Caco-2 (cell line): ENCODE measurements around the gene ORC4. TPM values are rescaled to one million over a fixed set of nuclear protein-coding genes. Genes with fewer than 3 reads are reported as not detected.

ENCODE experiments used
- BruUV-seq: library from RNA; stranded (reverse); fragments of 400-500 nt; replicated peaks from 2 replicates; lab custom pipeline; 2021; lab: Mats Ljungman, UMichigan
- CTCF ChIA-PET: fragments of 300-600 bp; sonication (Branson Sonifier 250); formaldehyde crosslinking; loops from one replicate; lab custom pipeline; 2022; ENCODE audit warnings: antibody characterized with exemption; lab: Charles Lee
- POLR2A ChIA-PET: fragments of 300-600 bp; sonication (Branson Sonifier 250); formaldehyde crosslinking; loops from one replicate; lab custom pipeline; 2022; ENCODE audit warnings: antibody characterized with exemption; lab: Charles Lee
- DNase-seq, 2 experiments: peaks; one replicate each; pipeline versions ENCODE4 v3.0.0 to v3.0.0-alpha.2; 2020 to 2022
- H3K27me3 ChIP-seq: replicated peaks from 2 replicates; pipeline ENCODE4 v1.6.0; 2011; ENCODE audit warnings: low read length; ENCODE audit not compliant: control insufficient read depth, insufficient read depth
- H3K36me3 ChIP-seq: 2 replicates; pipeline ENCODE4 v1.5.1; 2011; ENCODE audit warnings: low read length; ENCODE audit not compliant: control insufficient read depth, insufficient read depth
- H3K4me1 ChIP-seq: fragments of 250-450 bp; sonication (Bioruptor Pico); 2 replicates; pipeline ENCODE4 v1.5.1; 2020; ENCODE audit warnings: mild to moderate bottlenecking
- H3K4me3 ChIP-seq: 2 replicates; pipeline ENCODE4 v1.5.1; 2011; ENCODE audit warnings: low read depth, mild to moderate bottlenecking, control low read depth, low read length
- H3K9me3 ChIP-seq: fragments of 250-450 bp; sonication (Bioruptor Pico); 2 replicates; pipeline ENCODE4 v1.5.1; 2020; ENCODE audit warnings: mild to moderate bottlenecking, moderate library complexity
- H3K27ac Mint-ChIP-seq: one replicate; pipeline ENCODE4 v1.8.0; 2022; ENCODE audit warnings: mixed read lengths; ENCODE audit not compliant: unreplicated experiment
- H3K27me3 Mint-ChIP-seq: one replicate; pipeline ENCODE4 v1.8.0; 2022; ENCODE audit warnings: mixed read lengths; ENCODE audit not compliant: insufficient read depth, unreplicated experiment
- H3K36me3 Mint-ChIP-seq: one replicate; pipeline ENCODE4 v1.8.0; 2022; ENCODE audit warnings: mild to moderate bottlenecking, mixed read lengths; ENCODE audit not compliant: insufficient read depth, unreplicated experiment
- H3K4me1 Mint-ChIP-seq: one replicate; pipeline ENCODE4 v1.8.0; 2022; ENCODE audit warnings: low read depth, mixed read lengths; ENCODE audit not compliant: unreplicated experiment
- H3K4me3 Mint-ChIP-seq: one replicate; pipeline ENCODE4 v1.8.0; 2022; ENCODE audit warnings: mild to moderate bottlenecking, moderate library complexity, mixed read lengths; ENCODE audit not compliant: unreplicated experiment
- H3K9me3 Mint-ChIP-seq: one replicate; pipeline ENCODE4 v1.8.0; 2022; ENCODE audit warnings: mixed read lengths; ENCODE audit not compliant: unreplicated experiment
- intact Hi-C: fragments of 100-400 bp; cut with micrococcal nuclease; formaldehyde crosslinking; loops from one replicate; pipeline ENCODE4 v1.10.0; 2022; ENCODE audit not compliant: unreplicated experiment
- total RNA-seq: library from RNA; stranded (reverse); gene quantifications from 2 replicates; pipeline ENCODE4 v1.2.3, GENCODE V29; 2022
- TF ChIP-seq, protein P1 (sequence below), 2 experiments: fragments of 200-600 bp in 1 of 2; IDR thresholded peaks; 1 replicate in 1 of 2; 2 replicates in 1 of 2; pipeline versions ENCODE4 v1.5.1 to v1.8.0; 2011 to 2022; ENCODE audit warnings: antibody characterized with exemption in 1 of 2, control low read depth in 1 of 2, inconsistent platforms in 1 of 2, low read depth in 1 of 2, low read length in 1 of 2, mild to moderate bottlenecking in 1 of 2, moderate library complexity in 1 of 2; ENCODE audit not compliant: insufficient read depth in 1 of 2, severe bottlenecking in 1 of 2, unreplicated experiment in 1 of 2

ORC4 gene
- total RNA-seq, 1 experiment from 2014 or later = 56.3 TPM

DNA sequence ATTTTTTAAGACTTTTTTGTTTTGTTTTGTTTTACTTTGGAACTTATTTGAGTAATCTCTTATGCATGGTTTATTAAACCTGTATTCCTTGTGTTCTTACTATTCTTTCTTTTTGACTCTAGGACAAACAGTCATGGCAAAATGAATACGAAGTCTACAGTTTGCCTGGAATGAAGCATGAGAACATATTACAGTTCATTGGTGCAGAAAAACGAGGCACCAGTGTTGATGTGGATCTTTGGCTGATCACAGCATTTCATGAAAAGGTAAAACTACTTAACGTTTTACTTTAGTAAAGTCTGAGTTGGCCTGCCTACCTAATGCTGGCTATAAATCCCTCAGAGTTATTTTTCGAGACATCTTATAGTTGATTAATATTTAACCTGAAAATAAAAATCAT, 103.4 kb downstream of the ORC4 start:
- Histone ChIP-seq H3K4me3 (no peak overlapping the region), H3K27me3 (no peaks in the 10 kb centered on the region), H3K4me1 (no peaks in the 10 kb centered on the region), H3K36me3 (no peaks in the 10 kb centered on the region), H3K9me3 (no peaks in the 10 kb centered on the region)
- Mint-ChIP-seq H3K27me3 (no peaks in the 10 kb centered on the region), H3K4me1 (no peaks in the 10 kb centered on the region), H3K27ac (no peak overlapping the region), H3K9me3 (no peaks in the 10 kb centered on the region), H3K4me3 (no peak overlapping the region), H3K36me3 (peaks cover 12% of the 10 kb centered on the region)
- ChIA-PET CTCF (no interaction called here), POLR2A (no interaction called here)
- intact Hi-C loops = loop anchor here (10.0 kb wide), 1 partner anchor 742 kb away; no protein-coding TSS in a partner anchor
- TF ChIP-seq, protein P1, sequence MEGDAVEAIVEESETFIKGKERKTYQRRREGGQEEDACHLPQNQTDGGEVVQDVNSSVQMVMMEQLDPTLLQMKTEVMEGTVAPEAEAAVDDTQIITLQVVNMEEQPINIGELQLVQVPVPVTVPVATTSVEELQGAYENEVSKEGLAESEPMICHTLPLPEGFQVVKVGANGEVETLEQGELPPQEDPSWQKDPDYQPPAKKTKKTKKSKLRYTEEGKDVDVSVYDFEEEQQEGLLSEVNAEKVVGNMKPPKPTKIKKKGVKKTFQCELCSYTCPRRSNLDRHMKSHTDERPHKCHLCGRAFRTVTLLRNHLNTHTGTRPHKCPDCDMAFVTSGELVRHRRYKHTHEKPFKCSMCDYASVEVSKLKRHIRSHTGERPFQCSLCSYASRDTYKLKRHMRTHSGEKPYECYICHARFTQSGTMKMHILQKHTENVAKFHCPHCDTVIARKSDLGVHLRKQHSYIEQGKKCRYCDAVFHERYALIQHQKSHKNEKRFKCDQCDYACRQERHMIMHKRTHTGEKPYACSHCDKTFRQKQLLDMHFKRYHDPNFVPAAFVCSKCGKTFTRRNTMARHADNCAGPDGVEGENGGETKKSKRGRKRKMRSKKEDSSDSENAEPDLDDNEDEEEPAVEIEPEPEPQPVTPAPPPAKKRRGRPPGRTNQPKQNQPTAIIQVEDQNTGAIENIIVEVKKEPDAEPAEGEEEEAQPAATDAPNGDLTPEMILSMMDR (IDR thresholded peaks at IDR 0.05; ENCODE audit: insufficient read depth in 1 of 2, low read depth in 1 of 2, low read length in 1 of 2, severe bottlenecking in 1 of 2, unreplicated experiment in 1 of 2) = no peak
- no TSS peak for BruUV-seq
- no peak for DNase-seq

DNA sequence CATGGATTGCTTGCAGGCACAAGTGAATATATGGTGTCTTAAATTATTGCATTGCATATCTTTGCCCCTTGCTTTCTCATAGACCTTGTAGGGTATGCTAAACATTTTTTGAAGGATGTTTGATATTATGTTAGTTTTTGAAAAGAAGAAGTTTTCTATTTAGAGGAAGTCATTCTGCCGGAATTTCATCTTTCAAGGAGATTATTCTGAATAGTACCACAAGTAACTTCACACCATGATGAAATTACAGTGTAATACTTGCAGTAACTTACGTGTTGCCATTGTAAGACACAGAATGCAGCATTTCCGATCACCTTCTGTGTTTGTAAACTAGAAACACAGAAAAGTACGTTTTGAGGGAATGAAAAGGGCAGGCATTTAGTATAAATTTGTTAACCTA, 103.8 kb downstream of the ORC4 start:
- Histone ChIP-seq H3K36me3 (no peaks in the 10 kb centered on the region), H3K27me3 (no peaks in the 10 kb centered on the region), H3K9me3 (no peaks in the 10 kb centered on the region), H3K4me1 (no peaks in the 10 kb centered on the region), H3K4me3 (no peak overlapping the region)
- intact Hi-C loops = loop anchor here (10.0 kb wide), 1 partner anchor 742 kb away; no protein-coding TSS in a partner anchor
- TF ChIP-seq, protein P1 (IDR thresholded peaks at IDR 0.05; ENCODE audit: insufficient read depth in 1 of 2, low read depth in 1 of 2, low read length in 1 of 2, severe bottlenecking in 1 of 2, unreplicated experiment in 1 of 2) = no peak
- Mint-ChIP-seq H3K4me1 (no peaks in the 10 kb centered on the region), H3K9me3 (no peaks in the 10 kb centered on the region), H3K36me3 (peaks cover 12% of the 10 kb centered on the region), H3K27ac (no peak overlapping the region), H3K27me3 (no peaks in the 10 kb centered on the region), H3K4me3 (no peak overlapping the region)
- DNase-seq = no peak
- ChIA-PET POLR2A (no interaction called here), CTCF (no interaction called here)
- BruUV-seq = no TSS peak

DNA sequence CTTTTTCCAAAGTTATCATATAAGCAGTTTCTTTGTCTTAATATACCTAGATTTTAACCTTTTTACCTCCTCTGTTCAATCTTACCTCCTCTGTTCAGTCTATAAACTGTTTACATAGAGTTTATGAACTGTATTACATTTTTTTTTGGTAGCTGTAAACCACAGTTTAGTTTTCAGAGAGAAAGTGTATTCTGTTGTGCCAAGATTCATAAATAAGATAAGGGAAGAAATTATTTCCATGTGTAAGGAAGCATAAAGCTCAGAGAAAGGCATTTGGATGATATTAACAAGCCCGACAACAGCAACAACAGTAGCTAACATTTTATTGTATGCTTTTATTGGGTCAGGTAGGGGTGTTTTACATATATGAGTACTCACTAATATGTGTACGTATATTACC, 104.5 kb downstream of the ORC4 start:
- Histone ChIP-seq H3K27me3 (no peaks in the 10 kb centered on the region), H3K4me1 (no peaks in the 10 kb centered on the region), H3K36me3 (no peaks in the 10 kb centered on the region), H3K4me3 (no peak overlapping the region), H3K9me3 (no peaks in the 10 kb centered on the region)
- H3K4me3 Mint-ChIP-seq = no peak overlapping the region
- CTCF ChIA-PET = no interaction called here
- H3K36me3 Mint-ChIP-seq = peaks cover 7% of the 10 kb centered on the region
- no peaks in the 10 kb centered on the region for H3K4me1 Mint-ChIP-seq
- H3K27me3 Mint-ChIP-seq = no peaks in the 10 kb centered on the region
- POLR2A ChIA-PET = no interaction called here
- H3K9me3 Mint-ChIP-seq = no peaks in the 10 kb centered on the region
- TF ChIP-seq, protein P1 (IDR thresholded peaks at IDR 0.05; ENCODE audit: insufficient read depth in 1 of 2, low read depth in 1 of 2, low read length in 1 of 2, severe bottlenecking in 1 of 2, unreplicated experiment in 1 of 2) = no peak
- no peak for DNase-seq
- intact Hi-C loops = loop anchor here (10.0 kb wide), 1 partner anchor 741 kb away; no protein-coding TSS in a partner anchor
- no peak overlapping the region for H3K27ac Mint-ChIP-seq
- no TSS peak for BruUV-seq
